WTC11 (cell line): ENCODE data around the gene ASB1. TPM values are rescaled to one million over a fixed set of nuclear protein-coding genes. Genes with fewer than 3 reads are reported as not detected.
A peak's percentile ranks its signal among the peaks of the same experiment; 100 is the strongest.

Experiments used
- ATAC-seq: fragments of 200-7000 bp; cut with Tn5 transposase; 2 replicates; pipeline ENCODE4 v1.10.0; 2021; ENCODE audit warnings: mild to moderate bottlenecking, moderate library complexity
- CTCF ChIA-PET: fragments of 300-600 bp; sonication (Branson Sonifier 250); formaldehyde crosslinking; loops from one replicate; lab custom pipeline; 2021; ENCODE audit warnings: antibody characterized with exemption; lab: Charles Lee
- POLR2A ChIA-PET: fragments of 350-600 bp; sonication (Branson Sonifier 250); formaldehyde crosslinking; loops from one replicate; lab custom pipeline; 2021; ENCODE audit warnings: antibody characterized with exemption; lab: Charles Lee
- DNase-seq: peaks from one replicate; pipeline ENCODE4 v3.0.0; 2021; ENCODE audit warnings: low spot score
- H3K27ac Mint-ChIP-seq: 2 replicates; pipeline ENCODE4 v1.8.0; 2021; ENCODE audit warnings: mixed read lengths
- H3K27me3 Mint-ChIP-seq: 2 replicates; pipeline ENCODE4 v1.8.0; 2021; ENCODE audit warnings: low read depth, mild to moderate bottlenecking, moderate library complexity, mixed read lengths
- H3K36me3 Mint-ChIP-seq: 2 replicates; pipeline ENCODE4 v1.8.0; 2021; ENCODE audit warnings: mixed read lengths
- H3K4me1 Mint-ChIP-seq: 2 replicates; pipeline ENCODE4 v1.8.0; 2022; ENCODE audit warnings: mixed read lengths
- H3K4me3 Mint-ChIP-seq: 2 replicates; pipeline ENCODE4 v1.8.0; 2021; ENCODE audit warnings: mild to moderate bottlenecking, moderate library complexity, mixed read lengths
- H3K9me3 Mint-ChIP-seq: 2 replicates; pipeline ENCODE4 v1.8.0; 2021; ENCODE audit warnings: mixed read lengths
- ATF2 ChIP-seq: sonication (generic); formaldehyde crosslinking; IDR thresholded peaks from 2 replicates; pipeline ENCODE4 v1.8.1; 2022; ENCODE audit warnings: low read depth, missing genetic modification reagents, borderline replicate concordance
- ATF3 ChIP-seq: sonication (generic); formaldehyde crosslinking; conservative IDR thresholded peaks from 2 replicates; pipeline ENCODE4 v1.8.1; 2022; ENCODE audit warnings: mild to moderate bottlenecking, missing genetic modification reagents
- CBFB ChIP-seq: sonication (generic); formaldehyde crosslinking; IDR thresholded peaks from 2 replicates; pipeline ENCODE4 v1.8.1; 2022; ENCODE audit warnings: mild to moderate bottlenecking, low read depth, missing genetic modification reagents
- CDX4 ChIP-seq: fragments of 250-450 bp; sonication (Bioruptor Pico); IDR thresholded peaks from 2 replicates; pipeline ENCODE4 v1.9.0; 2021; ENCODE audit warnings: moderate library complexity, mild to moderate bottlenecking, inconsistent platforms, borderline replicate concordance
- CREB1 ChIP-seq: sonication (generic); formaldehyde crosslinking; IDR thresholded peaks from 2 replicates; pipeline ENCODE4 v1.8.0; 2023; ENCODE audit warnings: mild to moderate bottlenecking, missing genetic modification reagents
- E2F4 ChIP-seq: sonication (generic); formaldehyde crosslinking; IDR thresholded peaks from 2 replicates; pipeline ENCODE4 v1.8.1; 2022; ENCODE audit warnings: low read depth, mild to moderate bottlenecking, moderate library complexity, missing genetic modification reagents, borderline replicate concordance
- E2F5 ChIP-seq: sonication (generic); formaldehyde crosslinking; IDR thresholded peaks from 2 replicates; pipeline ENCODE4 v1.8.1; 2022; ENCODE audit warnings: mild to moderate bottlenecking, moderate library complexity, missing genetic modification reagents
- EMX1 ChIP-seq: fragments of 250-450 bp; sonication (Bioruptor Pico); IDR thresholded peaks from 2 replicates; pipeline ENCODE4 v1.8.0; 2021; ENCODE audit warnings: mild to moderate bottlenecking
- ETV6 ChIP-seq: sonication (generic); formaldehyde crosslinking; IDR thresholded peaks from 2 replicates; pipeline ENCODE4 v1.8.1; 2022; ENCODE audit warnings: mild to moderate bottlenecking, missing genetic modification reagents
- FOXP1 ChIP-seq: sonication (generic); formaldehyde crosslinking; IDR thresholded peaks from 2 replicates; pipeline ENCODE4 v1.8.0; 2022; ENCODE audit warnings: missing genetic modification reagents, mild to moderate bottlenecking, moderate library complexity, borderline replicate concordance
- IRF2 ChIP-seq: sonication (generic); formaldehyde crosslinking; IDR thresholded peaks from 2 replicates; pipeline ENCODE4 v1.8.0; 2022; ENCODE audit warnings: low read depth, missing genetic modification reagents, borderline replicate concordance
- NFYB ChIP-seq: sonication (generic); formaldehyde crosslinking; conservative IDR thresholded peaks from 2 replicates; pipeline ENCODE4 v1.8.0; 2022; ENCODE audit warnings: low read depth, missing genetic modification reagents
- USF1 ChIP-seq: sonication (generic); formaldehyde crosslinking; IDR thresholded peaks from 2 replicates; pipeline ENCODE4 v1.8.0; 2022; ENCODE audit warnings: mild to moderate bottlenecking, missing genetic modification reagents
- ZBTB21 ChIP-seq: sonication (generic); formaldehyde crosslinking; IDR thresholded peaks from 2 replicates; pipeline ENCODE4 v1.8.1; 2023; ENCODE audit warnings: mild to moderate bottlenecking, missing genetic modification reagents, borderline replicate concordance
- total RNA-seq: library from RNA; stranded (reverse); gene quantifications from 3 replicates; pipeline ENCODE4 v1.2.3, GENCODE V29; 2021

ASB1 gene
- total RNA-seq, 1 experiment from 2014 or later = 43.9 TPM

- TF ChIP-seq ATF3 (CRISPR knock-in tag) = no peak
- no peak for TF ChIP-seq CBFB (CRISPR knock-in tag)
- TF ChIP-seq, all 79 proteins: peak for 0
Measured at GRCh38 chr2:238423561-238424312, 3.0 kb upstream of the ASB1 start (continued).

GRCh38 chr2:238424313-238424700 lies 2.4 kb upstream of the ASB1 start:
- Mint-ChIP-seq H3K4me1 (peaks cover 38% of the 10 kb centered on the region), H3K4me3 (no peak overlapping the region), H3K9me3 (no peaks in the 10 kb centered on the region), H3K27ac (no peak overlapping the region), H3K27me3 (no peaks in the 10 kb centered on the region), H3K36me3 (no peaks in the 10 kb centered on the region)
- DNase-seq (no peak), ATAC-seq (no peak)
- POLR2A ChIA-PET = no interaction called here
- TF ChIP-seq IRF2 (CRISPR knock-in tag) (no peak), E2F4 (CRISPR knock-in tag) (no peak), FOXP1 (CRISPR knock-in tag) (no peak), E2F5 (CRISPR knock-in tag) (no peak), EMX1 (CRISPR knock-in tag) (no peak), CREB1 (CRISPR knock-in tag) (no peak), CDX4 (CRISPR knock-in tag) (no peak), NFYB (CRISPR knock-in tag) (no peak), ATF2 (CRISPR knock-in tag) (no peak)
- CTCF ChIA-PET = no interaction called here

- POLR2A ChIA-PET = no interaction called here
- peak overlapping the region; percentile 65; the same call in 1 of the 2 replicates for H3K27ac Mint-ChIP-seq
Measured at GRCh38 chr2:238425505-238425978, 1.2 kb upstream of the ASB1 start.

More at GRCh38 chr2:238425505-238425978, 1.2 kb upstream of the ASB1 start:
- no peaks in the 10 kb centered on the region for H3K36me3 Mint-ChIP-seq
- H3K27me3 Mint-ChIP-seq = no peaks in the 10 kb centered on the region
- no peak for ATAC-seq
- no peak for DNase-seq
- no peaks in the 10 kb centered on the region for H3K9me3 Mint-ChIP-seq
- CTCF ChIA-PET = interaction anchor here (0.7 kb wide), 1 partner anchor 68 kb away, joined by 3 read pairs; no protein-coding TSS in a partner anchor
- TF ChIP-seq ETV6 (CRISPR knock-in tag) = no peak
- no peak for TF ChIP-seq ZBTB21 (CRISPR knock-in tag)
- TF ChIP-seq E2F4 (CRISPR knock-in tag) = no peak
- no peak for TF ChIP-seq USF1
- TF ChIP-seq, all 79 proteins: peak for 0
- peak overlapping the region; percentile 95; the same call in 1 of the 2 replicates for H3K4me3 Mint-ChIP-seq
- peaks cover 30% of the 10 kb centered on the region for H3K4me1 Mint-ChIP-seq
